MM.1S (cell line): ENCODE data around the gene KCNIP1.

ENCODE experiments used
- CTCF ChIP-seq: fragments of 300-600 bp; sonication (generic); IDR thresholded peaks from 2 replicates; pipeline ENCODE4 v1.5.1; 2016; ENCODE audit warnings: antibody characterized with exemption, low read length, mixed read lengths
- EZH2phosphoT487 ChIP-seq: fragments of 300-600 bp; sonication (generic); IDR thresholded peaks from 2 replicates; pipeline ENCODE4 v1.6.1; 2018; ENCODE audit warnings: antibody characterized with exemption, low read length

- TF ChIP-seq CTCF (no peak), EZH2phosphoT487 (no peak)
Measured at GRCh38 chr5:170781946-170782345, 278.1 kb downstream of the KCNIP1 start.
